OCI-LY7 (cell line): ENCODE data around the gene PKM. TPM values are rescaled to one million over a fixed set of nuclear protein-coding genes. Genes with fewer than 3 reads are reported as not detected.
"Not testable (repeated sequence)": the region's sequence is repeated elsewhere in the genome, so short reads cannot be mapped to it uniquely, and the experiment has no call there.

Experiments
- BruUV-seq: library from RNA; stranded (reverse); fragments of 400-500 nt; replicated peaks from 2 replicates; lab custom pipeline; 2021; lab: Mats Ljungman, UMichigan
- CTCF ChIA-PET: fragments of 300-600 bp; sonication (Branson Sonifier 250); formaldehyde crosslinking; loops from one replicate; lab custom pipeline; 2022; ENCODE audit warnings: antibody characterized with exemption; ENCODE audit not compliant: unreplicated experiment; lab: Charles Lee
- POLR2A ChIA-PET: fragments of 300-600 bp; sonication (Branson Sonifier 250); formaldehyde crosslinking; loops from one replicate; lab custom pipeline; 2022; ENCODE audit warnings: antibody characterized with exemption; lab: Charles Lee
- DNase-seq: peaks from one replicate; pipeline ENCODE4 v3.0.0-alpha.2; 2015; ENCODE audit warnings: low spot score
- H2AFZ ChIP-seq: fragments of 200-600 bp; sonication (generic), shearing (Covaris generic); 2 replicates; pipeline ENCODE4 v1.6.1; 2014; ENCODE audit warnings: mild to moderate bottlenecking, antibody characterized with exemption, low read length, moderate library complexity
- H3K27ac ChIP-seq: fragments of 200-600 bp; sonication (generic); 2 replicates; pipeline ENCODE4 v1.5.1; 2014; ENCODE audit warnings: mixed run types, low read depth, mild to moderate bottlenecking, moderate library complexity, low read length, inconsistent platforms; ENCODE audit not compliant: poor library complexity, severe bottlenecking
- H3K36me3 ChIP-seq: fragments of 200-600 bp; sonication (generic); 2 replicates; pipeline ENCODE4 v1.6.1; 2014; ENCODE audit warnings: mild to moderate bottlenecking, antibody characterized with exemption, low read length, moderate library complexity, mixed read lengths; ENCODE audit not compliant: insufficient read depth
- H3K4me1 ChIP-seq: fragments of 200-600 bp; sonication (generic); 2 replicates; pipeline ENCODE4 v1.5.1; 2014; ENCODE audit warnings: mild to moderate bottlenecking, low read length; ENCODE audit not compliant: insufficient read depth, poor library complexity, severe bottlenecking
- H3K4me2 ChIP-seq: fragments of 200-600 bp; sonication (generic); 2 replicates; pipeline ENCODE4 v1.6.1; 2014; ENCODE audit warnings: mild to moderate bottlenecking, low read length
- H3K4me3 ChIP-seq: fragments of 200-600 bp; sonication (generic); 2 replicates; pipeline ENCODE4 v1.5.1; 2014; ENCODE audit warnings: mild to moderate bottlenecking, low read depth, low read length; ENCODE audit not compliant: poor library complexity, severe bottlenecking
- H3K79me2 ChIP-seq: fragments of 200-600 bp; sonication (generic); 2 replicates; pipeline ENCODE4 v1.6.1; 2016; ENCODE audit warnings: low read depth, mild to moderate bottlenecking, low read length, moderate library complexity, mixed read lengths; ENCODE audit not compliant: insufficient read depth
- H3K9me2 ChIP-seq: fragments of 200-600 bp; sonication (generic); 2 replicates; pipeline ENCODE4 v1.6.1; 2016; ENCODE audit warnings: mild to moderate bottlenecking, low read length, mixed read lengths; ENCODE audit not compliant: insufficient read depth
- H3K9me3 ChIP-seq: fragments of 200-600 bp; sonication (generic); 2 replicates; pipeline ENCODE4 v1.6.1; 2014; ENCODE audit warnings: mild to moderate bottlenecking, mixed run types, low read length, mixed read lengths
- H4K20me1 ChIP-seq: fragments of 200-600 bp; sonication (generic); 2 replicates; pipeline ENCODE4 v1.6.1; 2014; ENCODE audit warnings: mild to moderate bottlenecking, antibody characterized with exemption, low read length, moderate library complexity, mixed read lengths; ENCODE audit not compliant: insufficient read depth
- CTCF ChIP-seq: fragments of 200-600 bp; sonication (generic); conservative IDR thresholded peaks from 2 replicates; pipeline ENCODE4 v1.5.1; 2014; ENCODE audit warnings: mild to moderate bottlenecking, antibody characterized with exemption, low read length, moderate library complexity, mixed read lengths
- EZH2phosphoT487 ChIP-seq: fragments of 200-600 bp; sonication (generic); IDR thresholded peaks from 2 replicates; pipeline ENCODE4 v1.6.1; 2018; ENCODE audit warnings: low read depth, borderline replicate concordance, mild to moderate bottlenecking, mixed run types, antibody characterized with exemption, low read length, moderate library complexity, mixed read lengths
- intact Hi-C: fragments of 100-400 bp; cut with micrococcal nuclease; formaldehyde crosslinking; loops from one replicate; pipeline ENCODE4 v1.10.0; 2022; ENCODE audit not compliant: unreplicated experiment
- total RNA-seq, 2 experiments: library from RNA; depleted of rRNA in 1 of 2; stranded (reverse); fragments of >200 nt in 1 of 2; shearing (Covaris generic) in 1 of 2; gene quantifications; 2 replicates each; pipeline ENCODE4 v1.2.3, GENCODE V29; 2014 to 2022

Gene PKM
- total RNA-seq, 2 experiments from 2014 or later, result 917 to 1,131 TPM

GRCh38 chr15:72278737-72279136 is 47.7 kb upstream of the PKM start:
- Histone ChIP-seq H3K27ac (no peak overlapping the region), H3K79me2 (no peaks in the 10 kb centered on the region), H3K4me2 (no peak overlapping the region), H3K36me3 (no peaks in the 10 kb centered on the region), H2AFZ (no peak overlapping the region), H3K4me3 (no peak overlapping the region), H3K4me1 (peaks cover 2% of the 10 kb centered on the region), H4K20me1 (no peaks in the 10 kb centered on the region), H3K9me3 (no peaks in the 10 kb centered on the region), H3K9me2 (no peaks in the 10 kb centered on the region)
- ChIA-PET POLR2A (no interaction called here), CTCF (no interaction called here)
- TF ChIP-seq EZH2phosphoT487 (no peak), CTCF (no peak)
- no TSS peak for BruUV-seq
- no peak for DNase-seq
- intact Hi-C loops, result no loop called here

GRCh38 chr15:72276326-72276700 is 45.3 kb upstream of the PKM start:
- Histone ChIP-seq H3K4me2 (no peak overlapping the region), H3K27ac (no peak overlapping the region), H3K4me3 (no peak overlapping the region), H3K36me3 (no peaks in the 10 kb centered on the region), H3K9me2 (no peaks in the 10 kb centered on the region), H3K79me2 (peaks cover 8% of the 10 kb centered on the region), H3K4me1 (peaks cover 14% of the 10 kb centered on the region), H3K9me3 (no peaks in the 10 kb centered on the region), H2AFZ (no peak overlapping the region), H4K20me1 (no peaks in the 10 kb centered on the region)
- BruUV-seq, result no TSS peak
- POLR2A ChIA-PET, result no interaction called here
- no peak for DNase-seq
- TF ChIP-seq EZH2phosphoT487 (no peak), CTCF (no peak)
- CTCF ChIA-PET, result no interaction called here
- intact Hi-C loops, result no loop called here

- H3K4me3 ChIP-seq, H3K9me3 ChIP-seq, H3K9me2 ChIP-seq, POLR2A ChIA-PET, BruUV-seq, intact Hi-C loops, CTCF ChIA-PET, H3K27ac ChIP-seq, H4K20me1 ChIP-seq, H2AFZ ChIP-seq, H3K36me3 ChIP-seq, DNase-seq, H3K4me2 ChIP-seq: not testable (repeated sequence)
- Histone ChIP-seq H3K4me1 (peaks cover 20% of the 10 kb centered on the region), H3K79me2 (peaks cover 14% of the 10 kb centered on the region)
These were observed 44.8 kb upstream of the PKM start for GRCh38 chr15:72275635-72276325.
